ENCODE results near the gene LRRC4.

GRCh38 chr7:128040205-128040604 lies 9.0 kb upstream of the LRRC4 start:
- TF ChIP-seq CTCF (IDR thresholded peaks at IDR 0.05) (no peak), EZH2 (IDR thresholded peaks at IDR 0.05) (no peak)

Measured in neural progenitor cell (in vitro differentiated cells).